WTC11 (cell line): ENCODE measurements around the gene IFT20. TPM values are rescaled to one million over a fixed set of nuclear protein-coding genes. Genes with fewer than 3 reads are reported as not detected.

Source experiments
- ATAC-seq: fragments of 200-7000 bp; cut with Tn5 transposase; 2 replicates; pipeline ENCODE4 v1.10.0; 2021; ENCODE audit warnings: mild to moderate bottlenecking, moderate library complexity
- CTCF ChIA-PET: fragments of 300-600 bp; sonication (Branson Sonifier 250); formaldehyde crosslinking; loops from one replicate; lab custom pipeline; 2021; ENCODE audit warnings: antibody characterized with exemption; lab: Charles Lee
- POLR2A ChIA-PET: fragments of 350-600 bp; sonication (Branson Sonifier 250); formaldehyde crosslinking; loops from one replicate; lab custom pipeline; 2021; ENCODE audit warnings: antibody characterized with exemption; lab: Charles Lee
- DNase-seq: peaks from one replicate; pipeline ENCODE4 v3.0.0; 2021; ENCODE audit warnings: low spot score
- H3K27ac Mint-ChIP-seq: 2 replicates; pipeline ENCODE4 v1.8.0; 2021; ENCODE audit warnings: mixed read lengths
- H3K27me3 Mint-ChIP-seq: 2 replicates; pipeline ENCODE4 v1.8.0; 2021; ENCODE audit warnings: low read depth, mild to moderate bottlenecking, moderate library complexity, mixed read lengths
- H3K36me3 Mint-ChIP-seq: 2 replicates; pipeline ENCODE4 v1.8.0; 2021; ENCODE audit warnings: mixed read lengths
- H3K4me1 Mint-ChIP-seq: 2 replicates; pipeline ENCODE4 v1.8.0; 2022; ENCODE audit warnings: mixed read lengths
- H3K4me3 Mint-ChIP-seq: 2 replicates; pipeline ENCODE4 v1.8.0; 2021; ENCODE audit warnings: mild to moderate bottlenecking, moderate library complexity, mixed read lengths
- H3K9me3 Mint-ChIP-seq: 2 replicates; pipeline ENCODE4 v1.8.0; 2021; ENCODE audit warnings: mixed read lengths
- AFF4 ChIP-seq: sonication (generic); formaldehyde crosslinking; IDR thresholded peaks from 2 replicates; pipeline ENCODE4 v1.8.1; 2023; ENCODE audit warnings: mild to moderate bottlenecking, missing genetic modification reagents, borderline replicate concordance
- ATF1 ChIP-seq: sonication (generic); formaldehyde crosslinking; IDR thresholded peaks from 2 replicates; pipeline ENCODE4 v1.8.1; 2023; ENCODE audit warnings: mild to moderate bottlenecking, moderate library complexity, missing genetic modification reagents
- ATF3 ChIP-seq: sonication (generic); formaldehyde crosslinking; conservative IDR thresholded peaks from 2 replicates; pipeline ENCODE4 v1.8.1; 2022; ENCODE audit warnings: mild to moderate bottlenecking, missing genetic modification reagents
- CTCF ChIP-seq: fragments of 200-600 bp; IDR thresholded peaks from 2 replicates; pipeline ENCODE4 v1.8.0; 2022; ENCODE audit warnings: antibody characterized with exemption
- E2F4 ChIP-seq: sonication (generic); formaldehyde crosslinking; IDR thresholded peaks from 2 replicates; pipeline ENCODE4 v1.8.1; 2022; ENCODE audit warnings: low read depth, mild to moderate bottlenecking, moderate library complexity, missing genetic modification reagents, borderline replicate concordance
- FOXK1 ChIP-seq: sonication (generic); formaldehyde crosslinking; IDR thresholded peaks from 2 replicates; pipeline ENCODE4 v1.8.0; 2022; ENCODE audit warnings: mild to moderate bottlenecking, moderate library complexity, missing genetic modification reagents
- GTF2I ChIP-seq: fragments of 250-450 bp; sonication (Bioruptor Pico); conservative IDR thresholded peaks from 2 replicates; pipeline ENCODE4 v1.4.0; 2021; ENCODE audit warnings: mild to moderate bottlenecking
- MYBL2 ChIP-seq: sonication (generic); formaldehyde crosslinking; IDR thresholded peaks from 2 replicates; pipeline ENCODE4 v1.8.1; 2023; ENCODE audit warnings: mild to moderate bottlenecking, moderate library complexity, missing genetic modification reagents
- NFYB ChIP-seq: sonication (generic); formaldehyde crosslinking; conservative IDR thresholded peaks from 2 replicates; pipeline ENCODE4 v1.8.0; 2022; ENCODE audit warnings: low read depth, missing genetic modification reagents
- NR1H2 ChIP-seq: sonication (generic); formaldehyde crosslinking; IDR thresholded peaks from 2 replicates; pipeline ENCODE4 v1.9.0; 2021; ENCODE audit warnings: mild to moderate bottlenecking, moderate library complexity, missing genetic modification reagents
- NR3C1 ChIP-seq: sonication (generic); formaldehyde crosslinking; conservative IDR thresholded peaks from 2 replicates; pipeline ENCODE4 v1.8.1; 2023; ENCODE audit warnings: low read depth, mild to moderate bottlenecking, missing genetic modification reagents
- PRRX2 ChIP-seq: fragments of 250-450 bp; sonication (Bioruptor Pico); IDR thresholded peaks from 2 replicates; pipeline ENCODE4 v1.8.0; 2021; ENCODE audit warnings: mild to moderate bottlenecking
- RELA ChIP-seq: sonication (generic); formaldehyde crosslinking; IDR thresholded peaks from 2 replicates; pipeline ENCODE4 v1.8.1; 2022; ENCODE audit warnings: missing genetic modification reagents, mild to moderate bottlenecking, borderline replicate concordance
- TEAD4 ChIP-seq: sonication (generic); formaldehyde crosslinking; IDR thresholded peaks from 2 replicates; pipeline ENCODE4 v1.8.0; 2022; ENCODE audit warnings: mild to moderate bottlenecking, missing genetic modification reagents
- ZBTB43 ChIP-seq: sonication (generic); formaldehyde crosslinking; IDR thresholded peaks from 2 replicates; pipeline ENCODE4 v1.8.1; 2023; ENCODE audit warnings: mild to moderate bottlenecking, missing genetic modification reagents
- ZNF396 ChIP-seq: fragments of 250-450 bp; sonication (Bioruptor Pico); IDR thresholded peaks from 2 replicates; pipeline ENCODE4 v1.8.0; 2021; ENCODE audit warnings: mild to moderate bottlenecking, moderate library complexity, borderline replicate concordance
- total RNA-seq: library from RNA; stranded (reverse); gene quantifications from 3 replicates; pipeline ENCODE4 v1.2.3, GENCODE V29; 2021
- TF ChIP-seq, protein P1 (sequence below): sonication (generic); formaldehyde crosslinking; IDR thresholded peaks from 2 replicates; pipeline ENCODE4 v1.8.1; 2022; ENCODE audit warnings: low read depth, missing genetic modification reagents, borderline replicate concordance
- TF ChIP-seq, protein P2 (sequence below): sonication (generic); formaldehyde crosslinking; IDR thresholded peaks from 2 replicates; pipeline ENCODE4 v1.8.0; 2022; ENCODE audit warnings: mild to moderate bottlenecking, missing genetic modification reagents
- TF ChIP-seq, protein P3 (sequence below): sonication (generic); formaldehyde crosslinking; IDR thresholded peaks from 2 replicates; pipeline ENCODE4 v1.8.0; 2023; ENCODE audit warnings: missing genetic modification reagents, mild to moderate bottlenecking, borderline replicate concordance

IFT20 gene
- total RNA-seq, 1 experiment from 2014 or later, result 17.6 TPM

- Mint-ChIP-seq H3K4me3 (no peak overlapping the region), H3K36me3 (peaks cover 40% of the 10 kb centered on the region), H3K27ac (no peak overlapping the region), H3K4me1 (peaks cover 6% of the 10 kb centered on the region; the same call in 1 of the 2 replicates), H3K9me3 (no peaks in the 10 kb centered on the region), H3K27me3 (no peaks in the 10 kb centered on the region)
- ATAC-seq, result no peak
- TF ChIP-seq GTF2I (CRISPR knock-in tag) (no peak), NFYB (no peak), NR1H2 (CRISPR knock-in tag) (no peak), ATF1 (CRISPR knock-in tag) (no peak), AFF4 (no peak), PRRX2 (CRISPR knock-in tag) (no peak), E2F4 (CRISPR knock-in tag) (no peak), ATF3 (CRISPR knock-in tag) (no peak), TEAD4 (no peak), ZNF396 (no peak), MYBL2 (CRISPR knock-in tag) (no peak), RELA (no peak), CTCF (no peak), FOXK1 (CRISPR knock-in tag) (no peak), NR3C1 (CRISPR knock-in tag) (no peak)
- TF ChIP-seq, protein P1, sequence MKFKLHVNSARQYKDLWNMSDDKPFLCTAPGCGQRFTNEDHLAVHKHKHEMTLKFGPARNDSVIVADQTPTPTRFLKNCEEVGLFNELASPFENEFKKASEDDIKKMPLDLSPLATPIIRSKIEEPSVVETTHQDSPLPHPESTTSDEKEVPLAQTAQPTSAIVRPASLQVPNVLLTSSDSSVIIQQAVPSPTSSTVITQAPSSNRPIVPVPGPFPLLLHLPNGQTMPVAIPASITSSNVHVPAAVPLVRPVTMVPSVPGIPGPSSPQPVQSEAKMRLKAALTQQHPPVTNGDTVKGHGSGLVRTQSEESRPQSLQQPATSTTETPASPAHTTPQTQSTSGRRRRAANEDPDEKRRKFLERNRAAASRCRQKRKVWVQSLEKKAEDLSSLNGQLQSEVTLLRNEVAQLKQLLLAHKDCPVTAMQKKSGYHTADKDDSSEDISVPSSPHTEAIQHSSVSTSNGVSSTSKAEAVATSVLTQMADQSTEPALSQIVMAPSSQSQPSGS, result no peak
- TF ChIP-seq, protein P2, sequence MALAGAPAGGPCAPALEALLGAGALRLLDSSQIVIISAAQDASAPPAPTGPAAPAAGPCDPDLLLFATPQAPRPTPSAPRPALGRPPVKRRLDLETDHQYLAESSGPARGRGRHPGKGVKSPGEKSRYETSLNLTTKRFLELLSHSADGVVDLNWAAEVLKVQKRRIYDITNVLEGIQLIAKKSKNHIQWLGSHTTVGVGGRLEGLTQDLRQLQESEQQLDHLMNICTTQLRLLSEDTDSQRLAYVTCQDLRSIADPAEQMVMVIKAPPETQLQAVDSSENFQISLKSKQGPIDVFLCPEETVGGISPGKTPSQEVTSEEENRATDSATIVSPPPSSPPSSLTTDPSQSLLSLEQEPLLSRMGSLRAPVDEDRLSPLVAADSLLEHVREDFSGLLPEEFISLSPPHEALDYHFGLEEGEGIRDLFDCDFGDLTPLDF, result no peak
- ChIA-PET CTCF (interaction anchor here (1.0 kb wide), 1 partner anchor 73 kb away, joined by 3 read pairs; no protein-coding TSS in a partner anchor), POLR2A (interaction anchor here (1.1 kb wide), 1 partner anchor 8 kb away, joined by 3 read pairs; the partner anchor contains the start of genes IFT20 and TNFAIP1)
- DNase-seq, result no peak
Measured at GRCh38 chr17:28343491-28343932, 8.2 kb upstream of the IFT20 start.

DNA sequence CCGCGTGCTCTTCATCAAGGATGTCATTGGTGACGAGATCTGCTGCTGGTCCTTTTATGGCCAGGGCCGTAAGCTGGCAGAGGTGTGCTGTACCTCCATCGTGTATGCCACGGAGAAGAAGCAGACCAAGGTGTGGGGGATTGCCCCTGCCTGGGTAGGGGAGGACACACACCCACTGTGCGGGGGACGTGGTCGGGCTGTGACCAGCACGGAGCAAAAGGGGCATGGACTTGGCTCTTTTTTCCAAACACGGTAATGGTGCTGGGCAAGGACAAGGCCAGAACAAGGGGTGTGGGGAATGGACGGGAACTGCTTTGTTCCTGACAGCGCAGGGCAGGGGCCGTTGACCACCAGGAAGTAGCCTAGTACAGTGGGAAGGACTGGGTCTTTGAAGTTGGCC lies 7.0 kb upstream of the IFT20 start:
- DNase-seq (no peak), ATAC-seq (no peak)
- Mint-ChIP-seq H3K27ac (no peak overlapping the region), H3K36me3 (peaks cover 35% of the 10 kb centered on the region), H3K4me3 (no peak overlapping the region), H3K4me1 (peaks cover 6% of the 10 kb centered on the region; the same call in 1 of the 2 replicates), H3K9me3 (no peaks in the 10 kb centered on the region), H3K27me3 (no peaks in the 10 kb centered on the region)
- POLR2A ChIA-PET, result interaction anchor here (0.5 kb wide), 1 partner anchor 57 kb away, joined by 4 read pairs; no protein-coding TSS in a partner anchor
- CTCF ChIA-PET, result no interaction called here
- TF ChIP-seq, protein P3, sequence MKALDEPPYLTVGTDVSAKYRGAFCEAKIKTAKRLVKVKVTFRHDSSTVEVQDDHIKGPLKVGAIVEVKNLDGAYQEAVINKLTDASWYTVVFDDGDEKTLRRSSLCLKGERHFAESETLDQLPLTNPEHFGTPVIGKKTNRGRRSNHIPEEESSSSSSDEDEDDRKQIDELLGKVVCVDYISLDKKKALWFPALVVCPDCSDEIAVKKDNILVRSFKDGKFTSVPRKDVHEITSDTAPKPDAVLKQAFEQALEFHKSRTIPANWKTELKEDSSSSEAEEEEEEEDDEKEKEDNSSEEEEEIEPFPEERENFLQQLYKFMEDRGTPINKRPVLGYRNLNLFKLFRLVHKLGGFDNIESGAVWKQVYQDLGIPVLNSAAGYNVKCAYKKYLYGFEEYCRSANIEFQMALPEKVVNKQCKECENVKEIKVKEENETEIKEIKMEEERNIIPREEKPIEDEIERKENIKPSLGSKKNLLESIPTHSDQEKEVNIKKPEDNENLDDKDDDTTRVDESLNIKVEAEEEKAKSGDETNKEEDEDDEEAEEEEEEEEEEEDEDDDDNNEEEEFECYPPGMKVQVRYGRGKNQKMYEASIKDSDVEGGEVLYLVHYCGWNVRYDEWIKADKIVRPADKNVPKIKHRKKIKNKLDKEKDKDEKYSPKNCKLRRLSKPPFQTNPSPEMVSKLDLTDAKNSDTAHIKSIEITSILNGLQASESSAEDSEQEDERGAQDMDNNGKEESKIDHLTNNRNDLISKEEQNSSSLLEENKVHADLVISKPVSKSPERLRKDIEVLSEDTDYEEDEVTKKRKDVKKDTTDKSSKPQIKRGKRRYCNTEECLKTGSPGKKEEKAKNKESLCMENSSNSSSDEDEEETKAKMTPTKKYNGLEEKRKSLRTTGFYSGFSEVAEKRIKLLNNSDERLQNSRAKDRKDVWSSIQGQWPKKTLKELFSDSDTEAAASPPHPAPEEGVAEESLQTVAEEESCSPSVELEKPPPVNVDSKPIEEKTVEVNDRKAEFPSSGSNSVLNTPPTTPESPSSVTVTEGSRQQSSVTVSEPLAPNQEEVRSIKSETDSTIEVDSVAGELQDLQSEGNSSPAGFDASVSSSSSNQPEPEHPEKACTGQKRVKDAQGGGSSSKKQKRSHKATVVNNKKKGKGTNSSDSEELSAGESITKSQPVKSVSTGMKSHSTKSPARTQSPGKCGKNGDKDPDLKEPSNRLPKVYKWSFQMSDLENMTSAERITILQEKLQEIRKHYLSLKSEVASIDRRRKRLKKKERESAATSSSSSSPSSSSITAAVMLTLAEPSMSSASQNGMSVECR, result no peak
- TF ChIP-seq ZBTB43 (CRISPR knock-in tag), result no peak
